HS-5 (cell line): ENCODE results near the gene ALDH1A3.

ENCODE experiments used
- DNase-seq: peaks from one replicate; pipeline ENCODE4 v3.0.0-alpha.2; 2012; ENCODE audit warnings: low read depth

The ALDH1A3 gene

GRCh38 chr15:100958326-100959065 lies 78.9 kb downstream of the ALDH1A3 start:
- DNase-seq: peak; percentile 65

- no peak for DNase-seq
Measured at GRCh38 chr15:100959066-100960050, 79.7 kb downstream of the ALDH1A3 start.
